SK-N-SH (cell line): Measurements from ENCODE around the gene ARPC5L. TPM values are rescaled to one million over a fixed set of nuclear protein-coding genes. Genes with fewer than 3 reads are reported as not detected.

Experiments used
- CTCF ChIA-PET: fragments of 300-600, 350-600 bp; formaldehyde crosslinking; extraction: SDS; loops from one replicate; lab custom pipeline; 2021; lab: Yijun Ruan, JAX
- POLR2A ChIA-PET: fragments of 350-600 bp; sonication (Branson Sonifier 250); formaldehyde crosslinking; extraction: SDS; loops from one replicate; lab custom pipeline; 2020; ENCODE audit warnings: antibody characterized with exemption, inconsistent platforms; lab: Yijun Ruan, JAX
- DNase-seq: peaks from one replicate; pipeline ENCODE4 v3.0.0; 2012
- H2AFZ ChIP-seq: fragments of 200-600 bp; sonication (generic); 2 replicates; pipeline ENCODE4 v1.8.1; 2016; ENCODE audit warnings: antibody characterized with exemption, mild to moderate bottlenecking, low read depth
- H3F3A ChIP-seq: fragments of 200-600 bp; sonication (generic); replicated peaks from 2 replicates; pipeline ENCODE3; 2016; ENCODE audit warnings: antibody characterized with exemption, mild to moderate bottlenecking; ENCODE audit not compliant: insufficient read depth
- H3K27ac ChIP-seq, 2 experiments: fragments of 200-500 bp in 1 of 2; fragments of 200-600 bp in 1 of 2; sonication (Bioruptor generic) in 1 of 2; sonication (generic), shearing (Covaris generic) in 1 of 2; 2 replicates each; pipeline versions ENCODE4 v1.5.1 to v1.6.1; 2014 to 2016; ENCODE audit warnings: low read depth in 2 of 2, inconsistent platforms in 1 of 2, low read length in 1 of 2, mild to moderate bottlenecking in 1 of 2, mixed read lengths in 1 of 2
- H3K27me3 ChIP-seq: fragments of 200-600 bp; sonication (generic), shearing (Covaris generic); 2 replicates; pipeline ENCODE4 v1.6.1; 2016; ENCODE audit warnings: mixed run types; ENCODE audit not compliant: insufficient read depth
- H3K36me3 ChIP-seq, 2 experiments: fragments of 200-500 bp in 1 of 2; fragments of 200-600 bp in 1 of 2; sonication (Bioruptor generic) in 1 of 2; sonication (generic) in 1 of 2; replicated peaks in 1 of 2; 2 replicates each; pipeline versions ENCODE3 to v1.5.1; 2014 to 2016; ENCODE audit warnings: low read length in 1 of 2, mild to moderate bottlenecking in 1 of 2; ENCODE audit not compliant: insufficient read depth in 2 of 2, control insufficient read depth in 1 of 2
- H3K4me1 ChIP-seq, 2 experiments: fragments of 200-500 bp in 1 of 2; fragments of 200-600 bp in 1 of 2; sonication (Bioruptor generic) in 1 of 2; sonication (generic), shearing (Covaris generic) in 1 of 2; 2 replicates each; pipeline versions ENCODE4 v1.5.1 to v1.6.1; 2014 to 2016; ENCODE audit warnings: low read depth in 1 of 2, low read length in 1 of 2, mixed run types in 1 of 2; ENCODE audit not compliant: insufficient read depth in 2 of 2, control insufficient read depth in 1 of 2
- H3K4me2 ChIP-seq: fragments of 200-600 bp; sonication (generic), shearing (Covaris generic); 2 replicates; pipeline ENCODE4 v1.6.1; 2017; ENCODE audit warnings: mixed run types
- H3K4me3 ChIP-seq, 2 experiments: fragments of 200-500 bp in 1 of 2; fragments of 200-600 bp in 1 of 2; sonication (Bioruptor generic) in 1 of 2; sonication (generic), shearing (Covaris generic) in 1 of 2; 2 replicates each; pipeline versions ENCODE4 v1.5.1 to v1.8.1; 2014 to 2016; ENCODE audit warnings: low read depth in 2 of 2, inconsistent platforms in 1 of 2, low read length in 1 of 2, mild to moderate bottlenecking in 1 of 2, mixed read lengths in 1 of 2, moderate library complexity in 1 of 2
- H3K79me2 ChIP-seq: fragments of 200-600 bp; sonication (generic); 2 replicates; pipeline ENCODE4 v1.8.1; 2017; ENCODE audit warnings: mild to moderate bottlenecking; ENCODE audit not compliant: insufficient read depth
- H3K9ac ChIP-seq: fragments of 200-600 bp; sonication (generic); 2 replicates; pipeline ENCODE4 v1.6.1; 2017; ENCODE audit warnings: mixed run types
- H3K9me2 ChIP-seq: fragments of 200-600 bp; sonication (generic); 2 replicates; pipeline ENCODE4 v1.6.1; 2017; ENCODE audit warnings: mixed run types
- H3K9me3 ChIP-seq: fragments of 200-600 bp; sonication (generic); 2 replicates; pipeline ENCODE4 v1.6.1; 2017; ENCODE audit warnings: mixed run types, mild to moderate bottlenecking, moderate library complexity
- H4K20me1 ChIP-seq: fragments of 200-600 bp; sonication (generic); 2 replicates; pipeline ENCODE4 v1.6.1; 2017; ENCODE audit warnings: mild to moderate bottlenecking, mixed run types; ENCODE audit not compliant: insufficient read depth
- FOSL2 ChIP-seq: IDR thresholded peaks from 2 replicates; pipeline ENCODE4 v1.4.0; 2012; ENCODE audit warnings: low read depth, mild to moderate bottlenecking, moderate library complexity, borderline replicate concordance
- FOXJ3 ChIP-seq: sonication (generic); formaldehyde crosslinking; IDR thresholded peaks from 2 replicates; pipeline ENCODE4 v1.5.1; 2020; ENCODE audit warnings: mild to moderate bottlenecking, missing genetic modification reagents
- FOXM1 ChIP-seq: IDR thresholded peaks from 2 replicates; pipeline ENCODE4 v1.4.0; 2012; ENCODE audit warnings: low read depth, mild to moderate bottlenecking
- GATA2 ChIP-seq: sonication (generic); formaldehyde crosslinking; IDR thresholded peaks from 2 replicates; pipeline ENCODE4 v1.5.0; 2020; ENCODE audit warnings: mild to moderate bottlenecking, missing genetic modification reagents
- MXI1 ChIP-seq: IDR thresholded peaks from 2 replicates; pipeline ENCODE4 v1.6.1; 2012; ENCODE audit warnings: mild to moderate bottlenecking, low read depth, low read length, improper control_type of control experiment
- NRF1 ChIP-seq: IDR thresholded peaks from 2 replicates; pipeline ENCODE4 v1.6.1; 2012; ENCODE audit warnings: low read depth, mild to moderate bottlenecking, low read length
- PBX3 ChIP-seq: IDR thresholded peaks from 2 replicates; pipeline ENCODE4; 2012
- POLR2AphosphoS5 ChIP-seq: IDR thresholded peaks from 2 replicates; pipeline ENCODE4 v1.6.1; 2012; ENCODE audit warnings: low read depth, low read length
- RAD21 ChIP-seq: IDR thresholded peaks from 2 replicates; pipeline ENCODE4 v1.6.1; 2012; ENCODE audit warnings: mild to moderate bottlenecking, low read length
- RCOR1 ChIP-seq: fragments of 150-350 bp; IDR thresholded peaks from 2 replicates; pipeline ENCODE4 v1.6.1; 2017; ENCODE audit warnings: antibody characterized with exemption, low read length
- REST ChIP-seq: IDR thresholded peaks from 2 replicates; pipeline ENCODE4 v1.6.1; 2012; ENCODE audit warnings: mild to moderate bottlenecking, low read depth, low read length, moderate library complexity
- RFX5 ChIP-seq: IDR thresholded peaks from 2 replicates; pipeline ENCODE4 v1.6.1; 2012; ENCODE audit warnings: mild to moderate bottlenecking, improper control_type of control experiment, low read length
- SIN3A ChIP-seq: IDR thresholded peaks from 2 replicates; pipeline ENCODE4 v1.6.1; 2012; ENCODE audit warnings: low read depth, mild to moderate bottlenecking, low read length, moderate library complexity, borderline replicate concordance
- SMC3 ChIP-seq: IDR thresholded peaks from 2 replicates; pipeline ENCODE4 v1.6.1; 2012; ENCODE audit warnings: low read depth, low read length, improper control_type of control experiment
- TCF12 ChIP-seq: IDR thresholded peaks from 2 replicates; pipeline ENCODE4 v1.4.0; 2012
- TEAD4 ChIP-seq: IDR thresholded peaks from 2 replicates; pipeline ENCODE4 v1.4.0; 2012; ENCODE audit warnings: mild to moderate bottlenecking, borderline replicate concordance; ENCODE audit not compliant: insufficient read depth
- USF2 ChIP-seq: fragments of 150-350 bp; IDR thresholded peaks from 2 replicates; pipeline ENCODE4 v1.6.1; 2017; ENCODE audit warnings: antibody characterized with exemption, low read length, low read depth, borderline replicate concordance
- ZBTB33 ChIP-seq: IDR thresholded peaks from 2 replicates; pipeline ENCODE4 v1.4.0; 2012; ENCODE audit warnings: low read depth, borderline replicate concordance
- WGBS: methylation state at CpG from one replicate; pipeline ENCODE4 v1.1.6; 2017; ENCODE audit warnings: low lambda C conversion rate; 5-methylcytosine and 5-hydroxymethylcytosine counted together
- polyA plus RNA-seq, 3 experiments: library from polyadenylated mRNA; depleted of rRNA; stranded (reverse); fragments of >200 nt; gene quantifications; 2 replicates each; pipeline ENCODE4 v1.2.3, GENCODE V29; 2012

ARPC5L gene
- polyA plus RNA-seq, 1 of the 3 experiments (the other 2 are of a cell fraction), result 73.1 TPM

DNA sequence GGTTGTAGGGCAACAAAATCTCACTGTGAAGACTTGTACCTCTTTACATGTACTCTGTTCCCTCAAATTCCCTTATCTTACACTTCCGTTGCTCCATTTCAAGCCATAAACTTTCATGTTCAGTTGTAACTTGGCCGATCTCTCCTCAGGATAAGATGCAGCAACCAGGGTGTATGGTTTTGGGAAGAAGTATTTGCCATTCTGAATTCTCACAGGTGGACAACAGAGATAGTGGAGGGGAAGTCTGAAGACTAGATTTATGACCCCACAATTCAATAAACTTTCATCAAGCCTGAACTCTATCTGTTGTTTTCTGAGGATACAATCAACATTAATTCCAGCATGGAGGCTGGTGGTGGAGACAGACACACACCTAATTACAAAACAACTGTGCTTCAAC lies 51.4 kb downstream of the ARPC5L start:
- Histone ChIP-seq H3K9me3 (no peaks in the 10 kb centered on the region), H3K4me2 (no peak overlapping the region), H3K79me2 (no peaks in the 10 kb centered on the region), H2AFZ (no peak overlapping the region), H4K20me1 (no peaks in the 10 kb centered on the region), H3K27ac (no peak overlapping the region), H3K4me3 (no peak overlapping the region), H3K36me3 (peaks cover 17 to 37% of the 10 kb centered on the region in 2 experiments), H3K9me2 (no peaks in the 10 kb centered on the region), H3K27me3 (no peaks in the 10 kb centered on the region), H3F3A (no peaks in the 10 kb centered on the region), H3K4me1 (no peaks in the 10 kb centered on the region), H3K9ac (no peak overlapping the region)
- no peak for DNase-seq
- ChIA-PET POLR2A (no interaction called here), CTCF (interaction anchor here (1.2 kb wide), 1 partner anchor 19 kb away, joined by 3 read pairs; no protein-coding TSS in a partner anchor)
- WGBS, result 92% methylated on average over 2 of the region's 2 CpGs
- no peak for TF ChIP-seq TEAD4

DNA sequence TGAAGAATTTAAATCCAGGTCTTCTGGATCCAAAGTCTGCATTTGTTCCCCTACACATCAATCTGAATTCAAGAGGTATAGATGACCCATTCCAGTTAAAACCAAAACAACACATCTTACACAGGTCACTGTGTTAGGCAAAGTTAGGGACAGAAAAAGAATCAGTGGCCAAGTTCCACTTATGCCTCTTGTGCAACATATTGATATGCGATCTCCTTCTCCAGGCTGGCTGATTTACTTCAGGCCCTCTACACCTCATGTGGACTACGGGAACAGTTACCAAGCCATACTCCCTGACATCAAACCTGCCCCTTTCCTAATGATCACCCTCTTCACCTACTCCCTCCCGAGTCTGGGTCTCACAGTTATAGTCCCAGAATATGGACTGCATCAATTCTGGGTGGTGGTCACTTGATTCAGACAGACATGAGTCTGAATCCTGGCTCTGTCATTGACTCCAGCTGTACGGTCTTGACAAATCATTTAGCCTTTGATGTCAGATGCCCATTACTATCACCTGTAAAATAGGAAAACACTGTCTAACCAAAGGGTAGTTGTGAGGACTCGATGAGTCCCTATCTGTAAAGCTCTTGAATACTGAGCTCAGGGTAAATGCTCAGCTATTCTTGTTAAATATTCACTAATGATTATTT lies 52.9 kb downstream of the ARPC5L start:
- WGBS, result 94% methylated on average over 4 of the region's 5 CpGs
- POLR2A ChIA-PET, result no interaction called here

More for the DNA sequence above, 52.9 kb downstream of the ARPC5L start:
- no peaks in the 10 kb centered on the region for H3K79me2 ChIP-seq
- H3K9me2 ChIP-seq, result no peaks in the 10 kb centered on the region
- H3K4me2 ChIP-seq, result no peak overlapping the region
- no peaks in the 10 kb centered on the region for H4K20me1 ChIP-seq
- no peak overlapping the region for H3K9ac ChIP-seq
- H3K27ac ChIP-seq, result no peak overlapping the region
- CTCF ChIA-PET, result no interaction called here
- no peak overlapping the region for H3K4me3 ChIP-seq
- DNase-seq, result no peak
- no peak overlapping the region for H2AFZ ChIP-seq
- H3K27me3 ChIP-seq, result no peaks in the 10 kb centered on the region
- H3K9me3 ChIP-seq, result no peaks in the 10 kb centered on the region
- TF ChIP-seq PBX3 (no peak), GATA2 (no peak), SMC3 (no peak), FOXM1 (no peak), RAD21 (no peak), FOXJ3 (no peak), RFX5 (no peak), TEAD4 (no peak), FOSL2 (no peak), TCF12 (no peak), RCOR1 (no peak), SIN3A (no peak), MXI1 (no peak), ZBTB33 (no peak), POLR2AphosphoS5 (no peak), USF2 (no peak), REST (no peak), NRF1 (no peak)
- no peaks in the 10 kb centered on the region for H3K4me1 ChIP-seq
- H3K36me3 ChIP-seq, result peaks cover 23 to 39% of the 10 kb centered on the region in 2 experiments
- no peaks in the 10 kb centered on the region for H3F3A ChIP-seq
